ENCODE data around the gene ZNF804B. TPM values are rescaled to one million over a fixed set of nuclear protein-coding genes. Genes with fewer than 3 reads are reported as not detected.

Gene ZNF804B
- total and polyA plus RNA-seq, 2 of the 4 experiments (the other 2 are of a cell fraction): not detected

DNA sequence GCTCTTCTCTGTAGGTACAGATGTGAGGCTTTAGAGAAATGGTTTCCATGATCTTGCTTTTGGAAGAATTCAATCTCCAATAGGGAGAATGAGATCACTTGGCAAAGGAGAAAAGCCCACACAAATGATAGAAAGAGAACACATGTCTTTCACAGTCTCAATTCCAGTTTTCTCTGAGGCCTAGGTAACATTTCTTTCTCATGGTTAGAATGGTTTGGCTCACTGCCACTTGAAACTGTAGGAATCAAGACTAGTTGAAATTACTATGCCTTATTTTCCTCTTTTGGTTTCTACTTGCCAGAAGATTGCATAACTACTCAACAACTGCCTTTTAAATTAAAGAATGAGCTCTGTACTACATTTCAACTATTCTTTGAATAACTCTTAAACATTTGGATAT lies 312.6 kb downstream of the ZNF804B start:
- Histone ChIP-seq H3K27ac (ENCODE audit: insufficient read depth, low read length) (no peak overlapping the region), H3K9me1 (ENCODE audit: insufficient read depth, low read length) (no peaks in the 10 kb centered on the region), H3K9ac (ENCODE audit: low read depth, low read length) (no peak overlapping the region), H3K27me3 (ENCODE audit: control insufficient read depth, insufficient read depth, low read length) (no peaks in the 10 kb centered on the region), H2AK5ac (ENCODE audit: low read depth, low read length) (no peak overlapping the region), H4K20me1 (ENCODE audit: insufficient read depth, low read length) (no peaks in the 10 kb centered on the region), H3K23ac (ENCODE audit: low read depth, low read length) (no peak overlapping the region), H3K79me1 (ENCODE audit: low read depth in 1 of 2, low read length in 2 of 2) (no peaks in the 10 kb centered on the region), H3K4me3 (ENCODE audit: insufficient read depth, low read depth, low read length) (no peak overlapping the region), H2BK5ac (ENCODE audit: low read depth, low read length, poor library complexity, severe bottlenecking) (no peak overlapping the region), H4K5ac (ENCODE audit: low read depth, low read length) (no peak overlapping the region), H3K4ac (ENCODE audit: low read depth, low read length) (no peak overlapping the region), H3K36me3 (ENCODE audit: control insufficient read depth, insufficient read depth, low read length) (no peaks in the 10 kb centered on the region), H2AK9ac (replicated peaks; ENCODE audit: low read depth, low read length, poor library complexity) (no peak overlapping the region), H3K9me3 (ENCODE audit: control insufficient read depth, insufficient read depth, low read length) (peaks cover 2% of the 10 kb centered on the region), H3K4me2 (ENCODE audit: low read depth, low read length) (no peak overlapping the region), H4K8ac (ENCODE audit: low read depth in 2 of 2, low read length in 2 of 2) (no peak overlapping the region), H3K18ac (ENCODE audit: low read depth, low read length) (no peak overlapping the region), H2BK20ac (ENCODE audit: low read depth, low read length) (no peak overlapping the region), H2AFZ (replicated peaks; ENCODE audit: low read length, poor library complexity) (no peak overlapping the region), H3K56ac (ENCODE audit: extremely low read depth, insufficient read depth, low read length) (no peak overlapping the region), H4K91ac (ENCODE audit: insufficient read depth, low read depth, low read length) (no peak overlapping the region), H3K14ac (replicated peaks; ENCODE audit: low read depth, low read length) (no peak overlapping the region), H3K4me1 (ENCODE audit: control insufficient read depth, insufficient read depth, low read length) (no peaks in the 10 kb centered on the region), H2BK15ac (ENCODE audit: low read depth, low read length) (no peak overlapping the region), H2BK120ac (ENCODE audit: low read depth, low read length) (no peak overlapping the region)
- intact Hi-C loops (cut with micrococcal nuclease): no loop called here
- CTCF ChIA-PET: no interaction called here
- TF ChIP-seq NFE2L2 (IDR thresholded peaks at IDR 0.05; ENCODE audit: low read depth, low read length) (no peak), CEBPB (IDR thresholded peaks at IDR 0.05; ENCODE audit: low read depth, low read length) (no peak)
- TF ChIP-seq, protein P1, sequence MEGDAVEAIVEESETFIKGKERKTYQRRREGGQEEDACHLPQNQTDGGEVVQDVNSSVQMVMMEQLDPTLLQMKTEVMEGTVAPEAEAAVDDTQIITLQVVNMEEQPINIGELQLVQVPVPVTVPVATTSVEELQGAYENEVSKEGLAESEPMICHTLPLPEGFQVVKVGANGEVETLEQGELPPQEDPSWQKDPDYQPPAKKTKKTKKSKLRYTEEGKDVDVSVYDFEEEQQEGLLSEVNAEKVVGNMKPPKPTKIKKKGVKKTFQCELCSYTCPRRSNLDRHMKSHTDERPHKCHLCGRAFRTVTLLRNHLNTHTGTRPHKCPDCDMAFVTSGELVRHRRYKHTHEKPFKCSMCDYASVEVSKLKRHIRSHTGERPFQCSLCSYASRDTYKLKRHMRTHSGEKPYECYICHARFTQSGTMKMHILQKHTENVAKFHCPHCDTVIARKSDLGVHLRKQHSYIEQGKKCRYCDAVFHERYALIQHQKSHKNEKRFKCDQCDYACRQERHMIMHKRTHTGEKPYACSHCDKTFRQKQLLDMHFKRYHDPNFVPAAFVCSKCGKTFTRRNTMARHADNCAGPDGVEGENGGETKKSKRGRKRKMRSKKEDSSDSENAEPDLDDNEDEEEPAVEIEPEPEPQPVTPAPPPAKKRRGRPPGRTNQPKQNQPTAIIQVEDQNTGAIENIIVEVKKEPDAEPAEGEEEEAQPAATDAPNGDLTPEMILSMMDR (conservative IDR thresholded peaks at IDR 0.05; ENCODE audit: low read depth, low read length): no peak
- ATAC-seq (ENCODE audit: low read depth) (no peak), DNase-seq (no peak)
- in situ Hi-C loops (cut with MboI; ENCODE audit: low sequenced_read_pairs): no loop called here
- BruUV-seq (replicated peaks): no TSS peak
- POLR2A ChIA-PET (ENCODE audit: unreplicated experiment): no interaction called here
- dilution Hi-C loops (cut with HindIII; ENCODE audit: low sequenced_read_pairs, unreplicated experiment): no loop called here
